ENCODE measurements around the gene ZNF526. TPM values are rescaled to one million over a fixed set of nuclear protein-coding genes. Genes with fewer than 3 reads are reported as not detected.

Gene ZNF526
- total and polyA plus RNA-seq, 9 of the 15 experiments (the other 6 are each of a cell fraction or from before 2014, with no cell fraction given) = 1.3 to 17.9 (median 6.2) TPM

DNA sequence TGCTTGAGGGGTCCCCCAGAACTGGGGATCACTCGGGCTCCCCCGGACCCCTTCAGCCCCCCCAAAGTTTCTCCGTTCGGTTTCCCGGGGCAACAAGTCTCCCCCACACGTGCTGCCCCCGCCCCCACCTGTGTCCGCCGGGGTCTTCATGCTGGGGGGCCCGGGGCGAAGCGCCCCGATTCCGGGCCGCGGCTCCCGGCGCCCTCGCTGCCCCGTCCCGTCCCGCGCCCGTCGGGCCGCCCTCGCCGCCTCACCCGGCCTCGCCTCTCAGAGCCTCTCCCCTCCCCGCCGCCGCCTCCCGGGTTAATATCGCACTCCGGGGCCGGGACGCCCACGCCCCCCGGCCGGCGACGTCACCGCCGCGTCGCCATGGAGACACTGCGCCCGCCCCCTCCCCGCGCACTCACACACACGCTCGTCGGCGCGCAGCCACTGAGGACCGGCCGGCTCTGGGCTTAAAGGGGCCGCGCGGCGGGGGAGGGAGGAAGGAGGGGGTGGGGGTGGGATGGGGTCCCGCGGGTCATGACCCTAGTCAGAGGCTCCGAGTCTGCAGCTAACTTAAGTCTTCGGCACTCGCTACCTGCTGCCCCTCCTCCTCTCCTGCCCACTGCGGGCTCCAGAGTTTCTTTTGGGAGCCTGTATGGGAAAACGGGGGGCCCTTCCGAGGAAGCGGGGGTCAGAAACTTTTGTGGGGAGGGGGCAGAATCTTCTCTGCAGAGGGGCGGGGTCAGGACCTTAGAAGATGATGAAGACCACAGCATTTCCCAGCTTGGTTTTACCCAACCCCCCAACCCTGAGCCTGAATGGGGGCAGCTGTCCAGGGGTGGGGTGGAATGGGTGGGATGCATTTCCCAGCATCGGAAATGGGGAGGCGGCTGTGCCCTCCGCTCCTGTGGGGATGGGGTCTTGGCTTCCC, 35.0 kb downstream of the ZNF526 start, which contains the start of gene ERF (continued):
- no peak for TF ChIP-seq MYBL2 (IDR thresholded peaks at IDR 0.05; ENCODE audit: low read depth)
- TF ChIP-seq MYBL2 (CRISPR knock-in tag; IDR thresholded peaks at IDR 0.05; ENCODE audit: borderline replicate concordance) = no peak
- no peak for TF ChIP-seq CBFA2T3 (IDR thresholded peaks at IDR 0.05)
- no peak for TF ChIP-seq EP300 (IDR thresholded peaks at IDR 0.05; ENCODE audit: low read length)
- TF ChIP-seq, protein P1, sequence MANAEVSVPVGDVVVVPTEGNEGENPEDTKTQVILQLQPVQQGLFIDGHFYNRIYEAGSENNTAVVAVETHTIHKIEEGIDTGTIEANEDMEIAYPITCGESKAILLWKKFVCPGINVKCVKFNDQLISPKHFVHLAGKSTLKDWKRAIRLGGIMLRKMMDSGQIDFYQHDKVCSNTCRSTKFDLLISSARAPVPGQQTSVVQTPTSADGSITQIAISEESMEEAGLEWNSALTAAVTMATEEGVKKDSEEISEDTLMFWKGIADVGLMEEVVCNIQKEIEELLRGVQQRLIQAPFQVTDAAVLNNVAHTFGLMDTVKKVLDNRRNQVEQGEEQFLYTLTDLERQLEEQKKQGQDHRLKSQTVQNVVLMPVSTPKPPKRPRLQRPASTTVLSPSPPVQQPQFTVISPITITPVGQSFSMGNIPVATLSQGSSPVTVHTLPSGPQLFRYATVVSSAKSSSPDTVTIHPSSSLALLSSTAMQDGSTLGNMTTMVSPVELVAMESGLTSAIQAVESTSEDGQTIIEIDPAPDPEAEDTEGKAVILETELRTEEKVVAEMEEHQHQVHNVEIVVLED (CRISPR knock-in tag; IDR thresholded peaks at IDR 0.05) = peak; percentile 72
- peak; percentile 68; the same call in 1 of the 2 replicates for TF ChIP-seq JUND (IDR thresholded peaks at IDR 0.05; ENCODE audit: borderline replicate concordance, low read depth, low read length)
- peak; percentile 56; the same call in 1 of the 3 replicates for TF ChIP-seq JUND (tag; IDR thresholded peaks at IDR 0.05; ENCODE audit: borderline replicate concordance, low read depth, low read length)
- no peak for TF ChIP-seq CBX5 (IDR thresholded peaks at IDR 0.05; ENCODE audit: borderline replicate concordance, low read depth)
- no peak for TF ChIP-seq U2AF1 (optimal IDR thresholded peaks at IDR 0.05; ENCODE audit: low read depth, low read length)
- no peak for TF ChIP-seq SMARCB1 (IDR thresholded peaks at IDR 0.05; ENCODE audit: insufficient read length, low read depth)
- no peak for TF ChIP-seq ZNF121 (CRISPR knock-in tag; conservative IDR thresholded peaks at IDR 0.05)
- TF ChIP-seq, protein P2, sequence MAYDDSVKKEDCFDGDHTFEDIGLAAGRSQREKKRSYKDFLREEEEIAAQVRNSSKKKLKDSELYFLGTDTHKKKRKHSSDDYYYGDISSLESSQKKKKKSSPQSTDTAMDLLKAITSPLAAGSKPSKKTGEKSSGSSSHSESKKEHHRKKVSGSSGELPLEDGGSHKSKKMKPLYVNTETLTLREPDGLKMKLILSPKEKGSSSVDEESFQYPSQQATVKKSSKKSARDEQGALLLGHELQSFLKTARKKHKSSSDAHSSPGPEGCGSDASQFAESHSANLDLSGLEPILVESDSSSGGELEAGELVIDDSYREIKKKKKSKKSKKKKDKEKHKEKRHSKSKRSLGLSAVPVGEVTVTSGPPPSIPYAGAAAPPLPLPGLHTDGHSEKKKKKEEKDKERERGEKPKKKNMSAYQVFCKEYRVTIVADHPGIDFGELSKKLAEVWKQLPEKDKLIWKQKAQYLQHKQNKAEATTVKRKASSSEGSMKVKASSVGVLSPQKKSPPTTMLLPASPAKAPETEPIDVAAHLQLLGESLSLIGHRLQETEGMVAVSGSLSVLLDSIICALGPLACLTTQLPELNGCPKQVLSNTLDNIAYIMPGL (CRISPR knock-in tag; IDR thresholded peaks at IDR 0.05) = no peak
- no peak for TF ChIP-seq DDX20 (tag; IDR thresholded peaks at IDR 0.05; ENCODE audit: low read depth)
- TF ChIP-seq SP1 (CRISPR knock-in tag; IDR thresholded peaks at IDR 0.05) = peak; percentile 57; the same call in 1 of the 2 replicates
- TF ChIP-seq BMI1 (IDR thresholded peaks at IDR 0.05; ENCODE audit: low read length) = peak; percentile 73; the same call in 1 of the 2 replicates
- no peak for TF ChIP-seq FOXA3 (CRISPR knock-in tag; conservative IDR thresholded peaks at IDR 0.05 in 1 of 2, IDR thresholded peaks at IDR 0.05 in 1 of 2)
- TF ChIP-seq PCBP2 (IDR thresholded peaks at IDR 0.05; ENCODE audit: low read depth, low read length, poor library complexity, severe bottlenecking) = no peak
- TF ChIP-seq TCFL5 (CRISPR knock-in tag; conservative IDR thresholded peaks at IDR 0.05) = no peak
- peak in 1 of 2 experiments; percentile 10; a peak in 1 of 4 replicates for TF ChIP-seq TBL1XR1 (IDR thresholded peaks at IDR 0.05; ENCODE audit: low read length in 2 of 2)
- no peak for TF ChIP-seq SUPT5H (IDR thresholded peaks at IDR 0.05)
- no peak for TF ChIP-seq TAF7 (tag; IDR thresholded peaks at IDR 0.05)
- TF ChIP-seq, protein P3, sequence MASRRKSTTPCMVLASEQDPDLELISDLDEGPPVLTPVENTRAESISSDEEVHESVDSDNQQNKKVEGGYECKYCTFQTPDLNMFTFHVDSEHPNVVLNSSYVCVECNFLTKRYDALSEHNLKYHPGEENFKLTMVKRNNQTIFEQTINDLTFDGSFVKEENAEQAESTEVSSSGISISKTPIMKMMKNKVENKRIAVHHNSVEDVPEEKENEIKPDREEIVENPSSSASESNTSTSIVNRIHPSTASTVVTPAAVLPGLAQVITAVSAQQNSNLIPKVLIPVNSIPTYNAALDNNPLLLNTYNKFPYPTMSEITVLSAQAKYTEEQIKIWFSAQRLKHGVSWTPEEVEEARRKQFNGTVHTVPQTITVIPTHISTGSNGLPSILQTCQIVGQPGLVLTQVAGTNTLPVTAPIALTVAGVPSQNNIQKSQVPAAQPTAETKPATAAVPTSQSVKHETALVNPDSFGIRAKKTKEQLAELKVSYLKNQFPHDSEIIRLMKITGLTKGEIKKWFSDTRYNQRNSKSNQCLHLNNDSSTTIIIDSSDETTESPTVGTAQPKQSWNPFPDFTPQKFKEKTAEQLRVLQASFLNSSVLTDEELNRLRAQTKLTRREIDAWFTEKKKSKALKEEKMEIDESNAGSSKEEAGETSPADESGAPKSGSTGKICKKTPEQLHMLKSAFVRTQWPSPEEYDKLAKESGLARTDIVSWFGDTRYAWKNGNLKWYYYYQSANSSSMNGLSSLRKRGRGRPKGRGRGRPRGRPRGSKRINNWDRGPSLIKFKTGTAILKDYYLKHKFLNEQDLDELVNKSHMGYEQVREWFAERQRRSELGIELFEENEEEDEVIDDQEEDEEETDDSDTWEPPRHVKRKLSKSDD (conservative IDR thresholded peaks at IDR 0.05; ENCODE audit: low read length) = no peak
- peak; percentile 80 to 82 for TF ChIP-seq NONO (IDR thresholded peaks at IDR 0.05; ENCODE audit: low read depth in 2 of 2, low read length in 1 of 2)

Data from K562 (cell line).